Activated CD4-positive, alpha-beta T cell treated with anti-CD3 and anti-CD28 coated beads, Interleukin-2, amount 10 ng/mL, durations not matched to agents 7 days and 5 days (primary cell): ENCODE data around the gene FAM124B. TPM values are rescaled to one million over a fixed set of nuclear protein-coding genes. Genes with fewer than 3 reads are reported as not detected.

Experiments used
- CTCF ChIA-PET: fragments of 350-600 bp; sonication (Branson Sonifier 250); formaldehyde crosslinking; loops from one replicate; lab custom pipeline; 2021; ENCODE audit warnings: antibody characterized with exemption; lab: Charles Lee
- POLR2A ChIA-PET: fragments of 350-600 bp; sonication (Branson Sonifier 250); formaldehyde crosslinking; loops from one replicate; lab custom pipeline; 2021; ENCODE audit warnings: antibody characterized with exemption; lab: Charles Lee
- DNase-seq: peaks from one replicate; pipeline ENCODE4 v3.0.0-alpha.2; 2020
- H3K27ac Mint-ChIP-seq: one replicate; pipeline ENCODE4 v1.8.0; 2021; ENCODE audit warnings: mild to moderate bottlenecking, moderate library complexity, mixed read lengths
- H3K27me3 Mint-ChIP-seq: one replicate; pipeline ENCODE4 v1.8.0; 2021; ENCODE audit warnings: mixed read lengths
- H3K36me3 Mint-ChIP-seq: one replicate; pipeline ENCODE4 v1.8.0; 2021; ENCODE audit warnings: low read depth, mixed read lengths
- H3K4me1 Mint-ChIP-seq: one replicate; pipeline ENCODE4 v1.8.0; 2021; ENCODE audit warnings: mixed read lengths
- H3K4me3 Mint-ChIP-seq: one replicate; pipeline ENCODE4 v1.8.0; 2021; ENCODE audit warnings: mild to moderate bottlenecking, moderate library complexity, mixed read lengths
- H3K9me3 Mint-ChIP-seq: one replicate; pipeline ENCODE4 v1.8.0; 2021; ENCODE audit warnings: mixed read lengths
- total RNA-seq, 2 experiments: library from RNA; stranded (reverse); gene quantifications; one replicate each; pipeline ENCODE4 v1.2.3, GENCODE V29; 2021

Gene FAM124B
- under 1 TPM; 0.64 to 0.73 TPM for total RNA-seq

GRCh38 chr2:224401641-224402342 lies at the start of gene FAM124B:
Gene FAM124B (minus strand): TSS chr2:224402107. CDS start chr2:224401768, 339 bp downstream.
- peak within 1 kb of the TSS; percentile 53 for H3K4me3 Mint-ChIP-seq
- peak within 1 kb of the TSS; percentile 87 for H3K27ac Mint-ChIP-seq
- ChIA-PET CTCF (interaction anchor here (0.9 kb wide), 1 partner anchor 10 kb away, joined by 3 read pairs; no protein-coding TSS in a partner anchor), POLR2A (no interaction called here)
- no peaks in the 10 kb centered on the region for H3K36me3 Mint-ChIP-seq
- peak; percentile 51 for DNase-seq
- H3K9me3 Mint-ChIP-seq = peaks cover 3% of the 10 kb centered on the region
- no peaks in the 10 kb centered on the region for H3K27me3 Mint-ChIP-seq
- peaks cover 15% of the 10 kb centered on the region for H3K4me1 Mint-ChIP-seq

- Mint-ChIP-seq H3K27ac (no peak overlapping the region), H3K4me1 (no peaks in the 10 kb centered on the region), H3K4me3 (no peak overlapping the region), H3K9me3 (no peaks in the 10 kb centered on the region), H3K36me3 (no peaks in the 10 kb centered on the region), H3K27me3 (peaks cover 12% of the 10 kb centered on the region)
- CTCF ChIA-PET = interaction anchor here (1.0 kb wide), 1 partner anchor 240 kb away, joined by 3 read pairs; no protein-coding TSS in a partner anchor
- peak; percentile 36 for DNase-seq
- POLR2A ChIA-PET = no interaction called here
Observed at GRCh38 chr2:224449212-224450147, 47.6 kb upstream of the FAM124B start.

DNA sequence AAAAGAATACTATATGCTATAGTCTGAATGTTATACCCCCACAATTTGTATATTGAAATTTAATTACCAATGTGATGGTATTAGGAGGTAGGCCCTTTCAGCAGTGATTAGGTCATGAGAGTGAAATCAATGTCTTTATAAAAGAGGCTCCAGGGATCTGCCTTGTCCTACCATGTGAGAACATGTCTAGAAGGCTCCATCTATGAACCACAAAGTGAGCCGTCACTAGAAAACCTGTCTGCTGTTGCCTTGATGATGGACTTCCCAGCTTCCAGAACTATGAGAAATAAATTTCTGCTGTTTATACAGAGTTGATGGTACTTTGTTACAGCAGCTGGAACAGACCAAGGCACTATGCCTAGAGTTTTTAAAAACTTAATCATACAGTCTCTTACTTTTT lies 46.3 kb upstream of the FAM124B start:
- CTCF ChIA-PET = no interaction called here
- no peaks in the 10 kb centered on the region for H3K9me3 Mint-ChIP-seq
- no peaks in the 10 kb centered on the region for H3K36me3 Mint-ChIP-seq
- H3K4me1 Mint-ChIP-seq = peaks cover 2% of the 10 kb centered on the region
- POLR2A ChIA-PET = no interaction called here
- peaks cover 18% of the 10 kb centered on the region for H3K27me3 Mint-ChIP-seq
- H3K4me3 Mint-ChIP-seq = no peak overlapping the region
- DNase-seq = no peak
- H3K27ac Mint-ChIP-seq = no peak overlapping the region

DNA sequence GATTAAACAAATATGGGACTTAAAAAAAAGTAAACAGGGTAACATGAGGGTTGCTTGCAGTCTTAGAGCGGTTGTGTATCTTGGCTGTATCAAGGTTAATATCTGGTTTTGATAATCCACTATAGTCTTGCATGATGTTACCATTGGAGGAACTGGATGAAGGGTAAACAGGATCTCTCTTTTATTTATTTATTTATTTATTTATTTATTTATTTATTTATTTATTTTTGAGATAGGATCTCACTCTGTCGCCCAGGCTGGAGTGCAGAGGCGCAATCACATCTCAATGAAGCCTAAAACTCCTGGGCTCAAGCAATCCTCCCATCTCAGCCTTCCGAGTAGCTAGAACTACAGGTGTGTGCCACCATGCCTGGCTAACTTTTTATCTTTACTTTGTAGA lies 42.9 kb upstream of the FAM124B start:
- peaks cover 38% of the 10 kb centered on the region for H3K27me3 Mint-ChIP-seq
- peaks cover 10% of the 10 kb centered on the region for H3K4me1 Mint-ChIP-seq
- no peak overlapping the region for H3K4me3 Mint-ChIP-seq
- DNase-seq = no peak
- POLR2A ChIA-PET = no interaction called here
- CTCF ChIA-PET = no interaction called here
- no peak overlapping the region for H3K27ac Mint-ChIP-seq
- no peaks in the 10 kb centered on the region for H3K9me3 Mint-ChIP-seq
- no peaks in the 10 kb centered on the region for H3K36me3 Mint-ChIP-seq

DNA sequence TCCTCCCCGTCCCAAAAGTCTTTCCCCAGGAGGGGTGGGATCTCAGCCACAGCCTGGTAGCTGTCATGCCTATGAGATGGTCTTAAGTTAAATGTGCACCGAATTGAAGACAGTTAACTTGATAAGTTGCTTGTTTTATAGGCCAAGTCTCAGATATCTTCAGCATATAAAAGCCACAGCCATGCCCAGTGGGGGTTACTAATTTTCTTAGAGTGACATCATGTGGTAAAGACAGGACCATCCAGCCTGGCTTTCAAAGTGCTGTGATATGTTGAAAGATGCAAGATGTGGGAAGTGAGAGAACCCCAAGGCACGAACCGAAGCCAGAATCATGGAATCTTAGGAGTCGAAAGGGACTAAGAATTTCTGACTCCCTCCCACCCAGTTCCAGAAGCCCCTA lies 42.1 kb upstream of the FAM124B start:
- H3K9me3 Mint-ChIP-seq = no peaks in the 10 kb centered on the region
- no peaks in the 10 kb centered on the region for H3K36me3 Mint-ChIP-seq
- H3K4me3 Mint-ChIP-seq = no peak overlapping the region
- H3K27ac Mint-ChIP-seq = no peak overlapping the region
- no peak for DNase-seq
- peaks cover 36% of the 10 kb centered on the region for H3K27me3 Mint-ChIP-seq
- CTCF ChIA-PET = no interaction called here
- H3K4me1 Mint-ChIP-seq = peaks cover 10% of the 10 kb centered on the region
- POLR2A ChIA-PET = no interaction called here

DNA sequence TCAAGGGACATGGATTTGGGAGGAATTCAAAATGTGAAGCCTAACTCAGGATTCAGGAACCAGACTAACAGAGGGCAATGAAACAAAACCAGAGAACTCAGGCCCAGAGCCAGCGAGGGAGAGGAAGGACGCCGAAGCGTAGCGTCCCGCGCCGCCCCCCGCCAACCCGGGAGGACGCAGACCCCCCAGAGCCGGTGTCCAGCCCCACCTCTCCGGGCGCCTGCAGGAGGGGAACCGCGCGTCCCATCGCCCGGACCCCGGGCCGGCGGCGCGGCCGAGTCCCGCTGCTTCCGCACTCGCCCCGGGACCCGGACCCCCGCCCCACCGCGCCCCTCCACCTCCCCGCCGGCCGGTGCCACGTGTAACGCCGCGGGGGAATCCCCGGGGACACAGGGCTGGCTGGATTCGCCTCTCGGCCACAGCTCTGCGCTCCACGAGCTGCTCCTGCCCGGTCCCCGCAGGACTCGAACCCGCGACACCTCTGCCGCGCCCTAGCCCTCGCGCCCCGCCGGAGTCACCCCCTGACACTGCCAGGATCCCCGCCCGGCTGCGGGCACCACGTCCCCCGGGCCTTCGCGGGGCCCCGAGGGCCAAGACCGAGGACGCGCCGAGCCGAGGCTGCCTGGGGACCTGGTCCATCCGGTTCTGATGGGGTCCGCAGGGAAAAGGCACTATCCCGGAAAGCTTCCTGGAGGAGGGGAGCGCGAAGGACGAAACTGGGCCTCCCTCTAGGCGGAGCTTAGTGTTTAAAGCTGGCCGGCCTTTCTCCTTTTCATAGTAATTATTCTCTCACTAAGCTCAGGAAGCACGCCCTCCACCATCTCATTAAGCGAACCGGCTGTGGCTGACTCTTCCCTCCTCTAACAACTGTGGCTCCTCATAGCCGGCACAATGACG lies 40.4 kb upstream of the FAM124B start:
- POLR2A ChIA-PET = no interaction called here
- H3K4me1 Mint-ChIP-seq = peaks cover 10% of the 10 kb centered on the region
- H3K9me3 Mint-ChIP-seq = no peaks in the 10 kb centered on the region
- no peaks in the 10 kb centered on the region for H3K36me3 Mint-ChIP-seq
- peak overlapping the region; percentile 64 for H3K4me3 Mint-ChIP-seq
- H3K27me3 Mint-ChIP-seq = peaks cover 42% of the 10 kb centered on the region
- DNase-seq = peak; percentile 7
- H3K27ac Mint-ChIP-seq = peak overlapping the region; percentile 78
- CTCF ChIA-PET = interaction anchor here (1.4 kb wide), 1 partner anchor 12 kb away, joined by 3 read pairs; no protein-coding TSS in a partner anchor

GRCh38 chr2:224440988-224441387 lies 39.1 kb upstream of the FAM124B start:
- H3K27ac Mint-ChIP-seq = no peak overlapping the region
- peaks cover 10% of the 10 kb centered on the region for H3K4me1 Mint-ChIP-seq
- H3K9me3 Mint-ChIP-seq = no peaks in the 10 kb centered on the region
- H3K4me3 Mint-ChIP-seq = no peak overlapping the region
- ChIA-PET POLR2A (interaction anchor here (0.6 kb wide), 1 partner anchor 110 kb away, joined by 3 read pairs; no protein-coding TSS in a partner anchor), CTCF (interaction anchor here (0.9 to 1.2 kb wide), 2 partner anchors 72 to 79 kb away, joined by 3 read pairs; no protein-coding TSS in a partner anchor)
- H3K36me3 Mint-ChIP-seq = no peaks in the 10 kb centered on the region
- peaks cover 42% of the 10 kb centered on the region for H3K27me3 Mint-ChIP-seq
- no peak for DNase-seq

DNA sequence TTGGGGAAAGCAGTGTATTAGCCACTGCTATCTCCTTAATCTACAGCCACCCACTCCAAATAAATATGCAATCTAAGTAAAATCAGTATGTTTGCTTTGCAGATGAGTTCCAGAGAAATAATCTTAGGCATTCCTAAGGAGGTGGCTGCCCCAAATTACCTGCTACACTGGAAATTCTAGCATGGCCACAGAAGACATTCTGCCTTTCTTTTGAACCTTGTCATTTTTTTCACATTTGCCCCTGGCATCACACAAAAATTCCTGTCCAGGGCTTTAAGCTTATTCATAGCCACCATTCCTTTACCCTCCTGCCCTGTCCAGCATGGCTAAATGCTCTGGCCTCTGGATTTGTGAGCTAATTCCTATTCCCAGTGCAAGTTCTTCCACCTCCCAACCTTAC lies 36.8 kb upstream of the FAM124B start:
- POLR2A ChIA-PET = no interaction called here
- peaks cover 10% of the 10 kb centered on the region for H3K4me1 Mint-ChIP-seq
- no peaks in the 10 kb centered on the region for H3K36me3 Mint-ChIP-seq
- no peak for DNase-seq
- H3K4me3 Mint-ChIP-seq = no peak overlapping the region
- H3K27me3 Mint-ChIP-seq = peaks cover 40% of the 10 kb centered on the region
- no peak overlapping the region for H3K27ac Mint-ChIP-seq
- CTCF ChIA-PET = no interaction called here
- no peaks in the 10 kb centered on the region for H3K9me3 Mint-ChIP-seq

- POLR2A ChIA-PET = no interaction called here
- Mint-ChIP-seq H3K4me3 (no peak overlapping the region), H3K27me3 (peaks cover 28% of the 10 kb centered on the region), H3K9me3 (no peaks in the 10 kb centered on the region), H3K4me1 (peaks cover under 1% of the 10 kb centered on the region), H3K27ac (no peak overlapping the region), H3K36me3 (no peaks in the 10 kb centered on the region)
- no peak for DNase-seq
- CTCF ChIA-PET = interaction anchor here (1.4 kb wide), 1 partner anchor 33 kb away, joined by 3 read pairs; no protein-coding TSS in a partner anchor
Observed at GRCh38 chr2:224436634-224437033, 34.7 kb upstream of the FAM124B start.

DNA sequence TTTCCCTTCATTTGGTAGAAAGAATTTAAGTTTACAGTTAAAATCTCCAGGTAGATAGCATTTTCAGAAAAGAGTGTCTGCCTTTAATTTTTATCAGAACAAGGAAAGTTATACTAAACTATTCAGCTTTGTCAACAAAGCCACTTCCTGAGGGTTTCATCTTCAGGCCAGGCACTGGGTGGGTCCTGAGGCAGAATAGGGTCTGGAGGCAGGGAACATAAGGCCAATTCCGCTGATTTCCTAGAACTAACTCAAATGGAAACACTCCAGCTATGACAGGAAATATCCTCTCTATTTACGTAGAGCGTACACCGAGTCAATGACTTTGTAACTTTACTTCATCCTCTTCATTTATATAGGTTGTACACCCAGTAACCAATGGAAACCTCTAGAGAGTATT lies 32.7 kb upstream of the FAM124B start:
- H3K27ac Mint-ChIP-seq = no peak overlapping the region
- H3K27me3 Mint-ChIP-seq = peaks cover 10% of the 10 kb centered on the region
- no peak for DNase-seq
- ChIA-PET POLR2A (no interaction called here), CTCF (no interaction called here)
- no peaks in the 10 kb centered on the region for H3K9me3 Mint-ChIP-seq
- H3K4me1 Mint-ChIP-seq = no peaks in the 10 kb centered on the region
- H3K4me3 Mint-ChIP-seq = no peak overlapping the region
- H3K36me3 Mint-ChIP-seq = no peaks in the 10 kb centered on the region

DNA sequence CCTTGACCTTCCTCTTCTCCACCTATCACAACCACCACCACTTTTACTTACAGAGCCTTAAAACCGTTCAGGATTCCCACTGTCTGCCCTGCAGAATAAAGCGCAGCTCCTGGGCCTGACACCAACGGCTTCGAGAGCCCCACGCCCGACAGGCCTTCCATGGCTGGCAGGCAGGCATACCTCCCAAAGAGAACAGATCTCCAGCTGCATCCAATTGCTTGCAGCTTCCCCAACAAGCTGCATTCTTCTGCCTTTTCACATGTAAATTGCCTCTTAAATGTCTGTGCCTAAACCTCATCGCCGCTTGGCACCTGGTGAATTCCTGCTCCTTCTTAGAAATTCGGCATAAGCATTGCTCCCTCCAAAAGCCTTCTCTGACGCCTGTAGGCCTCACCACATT lies 31.5 kb upstream of the FAM124B start:
- H3K4me3 Mint-ChIP-seq = no peak overlapping the region
- no peaks in the 10 kb centered on the region for H3K4me1 Mint-ChIP-seq
- peaks cover 2% of the 10 kb centered on the region for H3K27me3 Mint-ChIP-seq
- ChIA-PET POLR2A (no interaction called here), CTCF (no interaction called here)
- no peak for DNase-seq
- no peaks in the 10 kb centered on the region for H3K9me3 Mint-ChIP-seq
- H3K36me3 Mint-ChIP-seq = no peaks in the 10 kb centered on the region
- H3K27ac Mint-ChIP-seq = no peak overlapping the region

DNA sequence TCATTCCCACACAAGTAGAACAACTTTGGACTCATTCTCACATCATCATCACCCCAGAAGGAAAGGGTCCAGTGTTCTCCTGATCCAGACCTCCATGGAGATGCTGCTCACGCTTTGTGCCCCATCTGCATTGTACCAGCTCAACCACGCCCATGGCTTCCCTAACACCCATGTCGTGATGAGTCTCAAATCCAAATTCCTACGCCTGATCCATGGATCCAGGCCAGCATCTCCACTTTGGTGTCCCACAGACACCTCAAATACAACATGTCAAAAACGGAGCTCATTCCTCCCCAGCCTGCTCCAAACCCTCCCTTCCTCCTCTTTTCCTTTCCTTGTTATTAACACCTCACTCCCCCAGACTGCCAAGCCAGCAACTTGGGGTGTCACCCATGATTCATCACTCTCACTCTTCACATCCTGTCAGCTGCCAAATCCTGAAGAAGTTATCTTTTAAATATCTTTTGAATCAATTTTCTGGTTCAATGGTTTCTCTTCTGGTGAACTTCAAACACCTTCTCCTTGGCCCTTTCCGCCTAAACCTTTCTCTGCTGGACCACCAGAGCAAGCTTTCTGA lies 30.2 kb upstream of the FAM124B start:
- H3K27ac Mint-ChIP-seq = no peak overlapping the region
- CTCF ChIA-PET = no interaction called here
- POLR2A ChIA-PET = no interaction called here
- no peaks in the 10 kb centered on the region for H3K36me3 Mint-ChIP-seq
- no peak for DNase-seq
- peaks cover 1% of the 10 kb centered on the region for H3K27me3 Mint-ChIP-seq
- no peaks in the 10 kb centered on the region for H3K9me3 Mint-ChIP-seq
- no peak overlapping the region for H3K4me3 Mint-ChIP-seq
- H3K4me1 Mint-ChIP-seq = no peaks in the 10 kb centered on the region
